Neural cell (in vitro differentiated cells): ENCODE results near the gene IPO13. TPM values are rescaled to one million over a fixed set of nuclear protein-coding genes. Genes with fewer than 3 reads are reported as not detected.

Experiments
- H2AFZ ChIP-seq: fragments of 200-600, 300-800 bp; sonication (generic), shearing (Covaris generic); 2 replicates; pipeline ENCODE4 v1.6.0; 2014; ENCODE audit warnings: low read depth, mild to moderate bottlenecking, antibody characterized with exemption, low read length, moderate library complexity
- H3F3A ChIP-seq: fragments of 200-600 bp; shearing (Covaris generic); 2 replicates; pipeline ENCODE4 v1.6.1; 2016; ENCODE audit warnings: mild to moderate bottlenecking, moderate library complexity, mixed read lengths, antibody characterized with exemption, low read length; ENCODE audit not compliant: insufficient read depth, poor library complexity, severe bottlenecking
- H3K27ac ChIP-seq: fragments of 200-600, 300-800 bp; sonication (generic), shearing (Covaris generic); 2 replicates; pipeline ENCODE4 v1.5.1; 2014; ENCODE audit warnings: mild to moderate bottlenecking, low read length, moderate library complexity
- H3K27me3 ChIP-seq: fragments of 300-800, 200-600 bp; sonication (generic), shearing (Covaris generic); 2 replicates; pipeline ENCODE4 v1.6.0; 2014; ENCODE audit warnings: mild to moderate bottlenecking, low read depth, low read length, moderate library complexity; ENCODE audit not compliant: insufficient read depth
- H3K36me3 ChIP-seq: fragments of 300-800, 200-600 bp; sonication (generic), shearing (Covaris generic); 2 replicates; pipeline ENCODE4 v1.5.1; 2014; ENCODE audit warnings: mild to moderate bottlenecking, antibody characterized with exemption, low read length, moderate library complexity; ENCODE audit not compliant: insufficient read depth
- H3K4me2 ChIP-seq: fragments of 300-800, 200-600 bp; sonication (generic), shearing (Covaris generic); 2 replicates; pipeline ENCODE4 v1.6.0; 2014; ENCODE audit warnings: mild to moderate bottlenecking, low read length
- H3K4me3 ChIP-seq: fragments of 300-800, 200-600 bp; sonication (generic), shearing (Covaris generic); 2 replicates; pipeline ENCODE4 v1.5.1; 2014; ENCODE audit warnings: mild to moderate bottlenecking, low read length, moderate library complexity
- H3K79me2 ChIP-seq: fragments of 200-600 bp; shearing (Covaris generic); replicated peaks from 2 replicates; pipeline ENCODE4 v1.6.0; 2014; ENCODE audit warnings: mild to moderate bottlenecking, low read length, moderate library complexity; ENCODE audit not compliant: insufficient read depth
- H3K9ac ChIP-seq: fragments of 300-800, 200-600 bp; sonication (generic), shearing (Covaris generic); 2 replicates; pipeline ENCODE4 v1.6.1; 2016; ENCODE audit warnings: mild to moderate bottlenecking, low read length, mixed read lengths
- H3K9me2 ChIP-seq: fragments of 200-600 bp; shearing (Covaris generic); 2 replicates; pipeline ENCODE4 v1.6.1; 2016; ENCODE audit warnings: mild to moderate bottlenecking, low read length, mixed read lengths; ENCODE audit not compliant: insufficient read depth
- H3K9me3 ChIP-seq: fragments of 200-600, 300-800 bp; sonication (generic), shearing (Covaris generic); 2 replicates; pipeline ENCODE4 v1.6.1; 2016; ENCODE audit warnings: mild to moderate bottlenecking, mixed run types, low read length, moderate library complexity, mixed read lengths
- H4K20me1 ChIP-seq: fragments of 200-600 bp; shearing (Covaris generic); 2 replicates; pipeline ENCODE4 v1.6.1; 2016; ENCODE audit warnings: mild to moderate bottlenecking, mixed run types; ENCODE audit not compliant: insufficient read depth
- CTCF ChIP-seq: fragments of 450-650 bp; IDR thresholded peaks from 2 replicates; pipeline ENCODE4 v1.5.1; 2014; ENCODE audit warnings: antibody characterized with exemption, mild to moderate bottlenecking, moderate library complexity; ENCODE audit not compliant: poor library complexity, severe bottlenecking
- EP300 ChIP-seq: fragments of 450-650 bp; conservative IDR thresholded peaks from 2 replicates; pipeline ENCODE4 v1.6.1; 2014; ENCODE audit warnings: antibody characterized with exemption, mild to moderate bottlenecking, moderate library complexity; ENCODE audit not compliant: poor library complexity, severe bottlenecking
- EZH2 ChIP-seq: fragments of 200-600, 300-800 bp; shearing (Covaris generic), sonication (generic); IDR thresholded peaks from 2 replicates; pipeline ENCODE4 v1.6.1; 2014; ENCODE audit warnings: antibody characterized with exemption, low read length, borderline replicate concordance, mild to moderate bottlenecking; ENCODE audit not compliant: insufficient read depth, poor library complexity, severe bottlenecking
- MXI1 ChIP-seq: fragments of 450-650 bp; conservative IDR thresholded peaks from 2 replicates; pipeline ENCODE4 v1.6.1; 2014; ENCODE audit warnings: antibody characterized with exemption, mild to moderate bottlenecking; ENCODE audit not compliant: poor library complexity, severe bottlenecking
- POLR2AphosphoS5 ChIP-seq: IDR thresholded peaks from 2 replicates; pipeline ENCODE4 v1.6.1; 2012
- RAD21 ChIP-seq: fragments of 450-650 bp; conservative IDR thresholded peaks from 2 replicates; pipeline ENCODE4 v1.6.1; 2014; ENCODE audit warnings: antibody characterized with exemption, mild to moderate bottlenecking, moderate library complexity
- SMC3 ChIP-seq: fragments of 450-650 bp; conservative IDR thresholded peaks from 2 replicates; pipeline ENCODE4 v1.6.1; 2014; ENCODE audit warnings: antibody characterized with exemption, mild to moderate bottlenecking, moderate library complexity; ENCODE audit not compliant: poor library complexity
- TAF1 ChIP-seq: IDR thresholded peaks from 2 replicates; pipeline ENCODE4 v1.6.1; 2012; ENCODE audit warnings: low read depth
- polyA plus RNA-seq: library from polyadenylated mRNA; depleted of rRNA; stranded (reverse); fragments of >200 nt; gene quantifications from 2 replicates; pipeline ENCODE4 v1.2.3, GENCODE V29; 2014
- TF ChIP-seq, protein P1 (sequence below): IDR thresholded peaks from 2 replicates; pipeline ENCODE4 v1.6.1; 2012; ENCODE audit warnings: borderline replicate concordance

Gene IPO13
- polyA plus RNA-seq, 1 donor from 2014 or later: 29.8 TPM

DNA sequence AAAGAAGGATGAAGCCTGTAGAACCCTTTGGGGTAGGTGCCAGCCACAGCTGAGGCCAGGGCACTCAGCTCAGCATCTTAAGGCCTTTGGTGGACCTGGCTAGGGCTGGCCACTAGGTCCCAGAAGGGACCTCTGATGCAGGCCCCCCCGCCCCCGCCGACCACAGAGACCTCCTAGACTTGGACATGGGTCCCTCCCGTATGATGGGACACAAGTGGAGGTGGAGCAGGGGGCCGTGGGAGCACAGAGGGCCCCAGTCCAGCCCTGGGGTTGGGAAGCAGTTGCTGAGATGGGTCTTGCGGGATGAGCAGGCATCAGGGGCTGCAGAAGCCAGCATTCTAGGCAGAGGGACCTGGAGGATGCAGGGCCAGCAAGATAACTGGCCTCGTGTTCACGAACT lies 35.5 kb downstream of the IPO13 start:
- no peaks in the 10 kb centered on the region for H3K36me3 ChIP-seq
- no peaks in the 10 kb centered on the region for H3K27me3 ChIP-seq
- H3K4me3 ChIP-seq: no peak overlapping the region
- H3K9ac ChIP-seq: no peak overlapping the region
- no peak overlapping the region for H3K27ac ChIP-seq
- H2AFZ ChIP-seq: no peak overlapping the region
- peaks cover 19% of the 10 kb centered on the region for H3K79me2 ChIP-seq
- H3K9me3 ChIP-seq: no peaks in the 10 kb centered on the region
- no peak for TF ChIP-seq EP300
- TF ChIP-seq RAD21: no peak
- TF ChIP-seq EZH2: no peak
- no peak for TF ChIP-seq SMC3
- TF ChIP-seq POLR2AphosphoS5: no peak
- no peak for TF ChIP-seq TAF1
- TF ChIP-seq CTCF: no peak
- TF ChIP-seq, protein P1, sequence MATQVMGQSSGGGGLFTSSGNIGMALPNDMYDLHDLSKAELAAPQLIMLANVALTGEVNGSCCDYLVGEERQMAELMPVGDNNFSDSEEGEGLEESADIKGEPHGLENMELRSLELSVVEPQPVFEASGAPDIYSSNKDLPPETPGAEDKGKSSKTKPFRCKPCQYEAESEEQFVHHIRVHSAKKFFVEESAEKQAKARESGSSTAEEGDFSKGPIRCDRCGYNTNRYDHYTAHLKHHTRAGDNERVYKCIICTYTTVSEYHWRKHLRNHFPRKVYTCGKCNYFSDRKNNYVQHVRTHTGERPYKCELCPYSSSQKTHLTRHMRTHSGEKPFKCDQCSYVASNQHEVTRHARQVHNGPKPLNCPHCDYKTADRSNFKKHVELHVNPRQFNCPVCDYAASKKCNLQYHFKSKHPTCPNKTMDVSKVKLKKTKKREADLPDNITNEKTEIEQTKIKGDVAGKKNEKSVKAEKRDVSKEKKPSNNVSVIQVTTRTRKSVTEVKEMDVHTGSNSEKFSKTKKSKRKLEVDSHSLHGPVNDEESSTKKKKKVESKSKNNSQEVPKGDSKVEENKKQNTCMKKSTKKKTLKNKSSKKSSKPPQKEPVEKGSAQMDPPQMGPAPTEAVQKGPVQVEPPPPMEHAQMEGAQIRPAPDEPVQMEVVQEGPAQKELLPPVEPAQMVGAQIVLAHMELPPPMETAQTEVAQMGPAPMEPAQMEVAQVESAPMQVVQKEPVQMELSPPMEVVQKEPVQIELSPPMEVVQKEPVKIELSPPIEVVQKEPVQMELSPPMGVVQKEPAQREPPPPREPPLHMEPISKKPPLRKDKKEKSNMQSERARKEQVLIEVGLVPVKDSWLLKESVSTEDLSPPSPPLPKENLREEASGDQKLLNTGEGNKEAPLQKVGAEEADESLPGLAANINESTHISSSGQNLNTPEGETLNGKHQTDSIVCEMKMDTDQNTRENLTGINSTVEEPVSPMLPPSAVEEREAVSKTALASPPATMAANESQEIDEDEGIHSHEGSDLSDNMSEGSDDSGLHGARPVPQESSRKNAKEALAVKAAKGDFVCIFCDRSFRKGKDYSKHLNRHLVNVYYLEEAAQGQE: no peak
- TF ChIP-seq MXI1: no peak
- no peaks in the 10 kb centered on the region for H3K9me2 ChIP-seq
- no peak overlapping the region for H3K4me2 ChIP-seq
- no peaks in the 10 kb centered on the region for H4K20me1 ChIP-seq
- no peaks in the 10 kb centered on the region for H3F3A ChIP-seq

DNA sequence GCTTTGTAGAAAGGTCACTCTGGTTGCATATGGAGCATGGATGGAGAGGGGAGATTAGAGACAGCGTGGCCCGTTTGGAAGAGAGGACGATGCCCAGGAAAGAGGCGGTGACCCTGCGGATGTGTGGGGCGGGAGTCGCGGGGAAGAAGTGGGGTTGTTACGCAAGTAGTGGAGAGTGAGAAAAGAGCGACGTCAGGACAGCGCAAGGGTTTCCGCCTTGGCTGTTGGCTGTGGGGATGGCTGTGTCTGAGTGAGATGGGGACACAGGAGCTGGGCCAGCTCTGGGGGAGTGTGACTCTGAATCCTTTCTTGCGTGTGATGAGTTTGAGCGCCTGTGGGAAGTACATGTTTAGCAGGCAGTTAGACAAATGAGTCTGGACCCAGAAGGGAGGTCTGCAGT lies 36.1 kb downstream of the IPO13 start:
- no peak for TF ChIP-seq MXI1
- TF ChIP-seq TAF1: no peak
- TF ChIP-seq EP300: no peak
- TF ChIP-seq POLR2AphosphoS5: no peak
- TF ChIP-seq EZH2: no peak
- TF ChIP-seq CTCF: no peak
- no peak for TF ChIP-seq SMC3
- TF ChIP-seq, protein P1: no peak
- no peak for TF ChIP-seq RAD21
- H2AFZ ChIP-seq: no peak overlapping the region
- H3K9ac ChIP-seq: no peak overlapping the region
- no peaks in the 10 kb centered on the region for H3F3A ChIP-seq
- no peak overlapping the region for H3K27ac ChIP-seq
- no peaks in the 10 kb centered on the region for H3K36me3 ChIP-seq
- H4K20me1 ChIP-seq: no peaks in the 10 kb centered on the region
- H3K4me2 ChIP-seq: no peak overlapping the region
- H3K4me3 ChIP-seq: no peak overlapping the region
- H3K79me2 ChIP-seq: peaks cover 16% of the 10 kb centered on the region
- H3K9me2 ChIP-seq: no peaks in the 10 kb centered on the region
- no peaks in the 10 kb centered on the region for H3K27me3 ChIP-seq
- no peaks in the 10 kb centered on the region for H3K9me3 ChIP-seq
